Activated T-cell treated with anti-CD3 and anti-CD28 coated beads for 48 hours (primary cell): Measurements from ENCODE around the gene UQCR10.
"Not testable (repeated sequence)": the region's sequence is repeated elsewhere in the genome, so short reads cannot be mapped to it uniquely, and the experiment has no call there.

Experiments
- DNase-seq: peaks from one replicate; pipeline ENCODE4 v3.0.0-alpha.2; 2020; ENCODE audit warnings: low read depth

Gene UQCR10

DNA sequence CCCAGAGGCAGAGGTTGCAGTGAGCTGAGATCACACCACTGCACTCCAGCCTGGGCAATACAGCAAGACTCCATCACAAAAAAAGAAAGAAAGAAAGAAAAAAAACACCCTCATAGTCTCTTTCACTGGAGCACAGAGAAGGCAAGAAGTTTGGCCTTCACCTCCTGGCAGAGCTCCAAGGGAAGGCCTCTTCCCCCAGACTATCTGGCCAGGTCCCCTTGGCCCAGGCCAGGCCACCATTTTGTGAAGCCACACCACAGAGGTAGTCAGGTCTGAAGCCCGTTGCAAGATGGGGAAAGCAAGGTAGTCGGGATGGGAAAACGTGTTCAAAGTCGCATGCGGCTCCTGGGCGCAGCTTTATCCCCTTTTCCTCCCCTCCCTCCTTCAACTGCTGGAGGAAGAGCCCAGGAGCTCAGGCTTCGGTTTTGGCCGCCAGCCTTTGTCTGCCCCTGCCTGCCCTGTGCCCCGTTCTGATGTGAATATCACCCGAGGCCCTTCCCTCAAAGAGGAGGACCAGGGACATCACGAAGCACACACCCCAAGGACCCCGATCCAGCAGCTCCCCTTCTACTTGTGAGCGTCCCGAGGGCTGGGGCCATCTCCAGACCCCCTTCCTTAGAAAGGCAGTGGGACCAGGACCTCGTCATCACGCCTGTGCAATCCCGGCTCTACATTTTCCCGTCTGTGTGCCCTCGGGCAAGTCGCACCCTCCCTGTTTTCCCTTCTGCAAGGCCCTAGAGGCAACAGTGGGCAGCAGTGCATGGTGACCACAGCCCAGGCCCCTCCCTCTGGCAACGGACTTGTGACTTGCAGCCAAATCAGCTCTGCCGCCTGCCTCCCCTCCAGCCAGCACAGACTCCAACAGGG is 29.7 kb upstream of the UQCR10 start:
- no peak for DNase-seq

DNA sequence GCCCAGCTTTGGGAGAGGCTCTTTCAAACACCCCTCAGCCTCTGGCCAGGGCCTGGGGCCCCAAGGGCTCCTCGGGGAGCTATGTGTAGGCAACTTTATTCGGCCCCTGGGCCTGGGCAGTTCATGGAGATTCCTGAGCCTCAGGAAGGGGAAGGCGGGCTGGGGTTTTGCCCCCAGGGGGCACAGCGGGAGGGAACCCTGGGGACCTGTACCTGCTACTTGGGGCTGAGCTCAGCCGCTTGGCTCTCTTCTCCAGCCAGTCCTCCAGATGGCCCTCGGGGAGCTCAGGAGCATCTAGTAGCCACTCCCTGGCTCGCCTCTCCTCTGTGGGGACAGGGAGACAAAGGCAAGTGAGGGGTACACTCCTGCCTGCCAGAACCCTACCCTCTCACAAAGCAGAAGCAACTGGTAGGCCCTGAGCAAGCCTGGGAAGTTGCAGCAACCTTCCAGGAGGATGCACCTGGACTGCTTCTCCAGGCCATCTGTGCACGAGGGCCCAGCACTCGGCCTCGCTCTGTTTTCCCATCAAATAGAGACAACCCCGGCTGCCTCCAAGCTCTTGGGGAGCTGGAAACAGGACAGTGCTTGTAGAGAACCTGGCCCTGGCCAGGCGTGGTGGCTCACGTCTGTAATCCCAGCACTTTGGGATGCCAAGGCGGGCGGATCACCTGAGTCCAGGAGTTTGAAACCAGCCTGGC is 28.9 kb upstream of the UQCR10 start:
- DNase-seq = no peak

DNA sequence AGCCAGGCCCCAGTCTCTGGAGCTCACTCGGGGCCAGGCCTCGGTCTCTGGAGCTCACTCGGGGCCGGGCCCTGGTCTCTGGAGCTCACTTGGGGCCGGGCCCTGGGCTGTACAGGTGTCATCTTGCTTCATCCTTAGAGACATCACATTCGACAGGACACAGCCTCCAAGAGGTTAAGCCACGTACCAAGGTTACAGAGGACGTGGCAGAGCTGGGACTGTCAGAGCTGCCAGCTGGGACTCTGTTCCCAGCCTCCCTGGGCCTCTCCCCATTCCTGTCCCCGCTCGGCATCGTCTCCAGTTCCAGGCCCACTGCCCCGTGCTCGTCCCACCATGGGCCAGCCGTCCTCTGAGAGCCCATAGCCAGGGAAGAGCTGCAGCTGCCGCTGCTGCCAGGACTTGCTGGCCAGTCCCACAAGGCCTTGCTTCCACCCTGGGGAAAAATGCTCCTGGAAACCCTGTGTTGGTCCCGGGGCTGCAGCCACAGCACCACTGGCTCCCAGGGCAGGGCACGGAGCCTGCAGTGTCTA is 27.8 kb upstream of the UQCR10 start:
- DNase-seq = no peak

DNA sequence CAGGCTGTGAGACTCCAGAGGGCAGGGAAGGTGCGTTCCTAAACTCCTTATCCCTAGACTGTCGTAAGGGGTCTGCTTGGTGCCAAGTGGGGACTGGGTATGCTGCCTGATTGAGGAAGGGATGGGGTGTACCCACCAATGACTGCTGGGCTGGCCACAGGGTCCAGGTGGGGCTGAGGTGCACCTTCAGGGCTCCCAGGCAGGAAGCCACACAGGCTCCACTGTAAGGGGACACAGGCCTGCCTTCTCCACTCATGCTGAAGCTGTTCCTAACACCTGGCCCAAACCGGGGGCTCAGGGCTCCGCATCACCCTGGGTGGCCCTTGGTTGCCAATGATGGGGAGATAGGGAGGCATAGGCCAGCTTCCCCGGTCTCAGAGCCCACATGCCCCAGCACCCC is 27.0 kb upstream of the UQCR10 start:
- no peak for DNase-seq

- no peak for DNase-seq
Measured at GRCh38 chr22:29741926-29742325, 25.2 kb upstream of the UQCR10 start.

DNA sequence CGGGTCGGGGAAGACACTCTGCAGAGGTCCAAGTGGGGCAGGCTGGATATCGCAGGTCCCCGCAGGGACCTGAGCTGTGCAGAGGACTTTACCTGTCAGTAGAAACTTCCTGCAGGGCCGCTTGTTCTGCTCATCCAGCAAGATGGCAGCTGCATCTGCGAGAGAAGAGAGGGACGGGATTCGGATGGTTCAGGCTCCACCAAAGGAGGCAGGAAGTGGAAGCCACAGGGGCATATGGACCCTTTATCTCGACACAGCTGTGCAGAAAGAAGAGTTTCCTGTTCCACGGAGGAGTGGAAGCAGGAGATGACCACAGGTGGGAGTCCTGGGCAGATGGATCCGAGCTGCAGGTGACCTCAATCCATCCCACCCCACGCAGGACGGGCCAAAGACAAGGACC is 24.8 kb upstream of the UQCR10 start:
- no peak for DNase-seq

- no peak for DNase-seq
Measured at GRCh38 chr22:29744902-29745301, 22.3 kb upstream of the UQCR10 start.

DNA sequence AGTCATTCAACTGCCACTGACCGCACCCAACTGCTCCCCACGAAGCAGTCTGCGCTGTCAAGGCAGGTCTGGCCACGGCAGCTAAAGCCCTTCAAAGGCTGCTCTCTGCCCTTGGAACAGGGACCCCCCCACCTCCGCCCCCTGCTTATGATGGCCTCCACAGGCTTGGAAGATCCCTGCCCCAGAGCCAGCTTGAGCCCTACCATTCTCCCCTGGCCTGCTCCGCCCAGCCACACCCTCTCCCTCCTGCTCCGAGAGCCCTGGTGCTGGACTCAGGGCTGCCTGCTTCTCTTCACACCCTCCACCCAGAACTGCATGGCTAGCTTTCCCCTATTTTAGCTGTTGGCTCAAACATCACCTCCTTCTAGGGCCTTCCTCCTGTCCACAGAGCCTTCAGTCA is 19.3 kb upstream of the UQCR10 start:
- DNase-seq = no peak

DNA sequence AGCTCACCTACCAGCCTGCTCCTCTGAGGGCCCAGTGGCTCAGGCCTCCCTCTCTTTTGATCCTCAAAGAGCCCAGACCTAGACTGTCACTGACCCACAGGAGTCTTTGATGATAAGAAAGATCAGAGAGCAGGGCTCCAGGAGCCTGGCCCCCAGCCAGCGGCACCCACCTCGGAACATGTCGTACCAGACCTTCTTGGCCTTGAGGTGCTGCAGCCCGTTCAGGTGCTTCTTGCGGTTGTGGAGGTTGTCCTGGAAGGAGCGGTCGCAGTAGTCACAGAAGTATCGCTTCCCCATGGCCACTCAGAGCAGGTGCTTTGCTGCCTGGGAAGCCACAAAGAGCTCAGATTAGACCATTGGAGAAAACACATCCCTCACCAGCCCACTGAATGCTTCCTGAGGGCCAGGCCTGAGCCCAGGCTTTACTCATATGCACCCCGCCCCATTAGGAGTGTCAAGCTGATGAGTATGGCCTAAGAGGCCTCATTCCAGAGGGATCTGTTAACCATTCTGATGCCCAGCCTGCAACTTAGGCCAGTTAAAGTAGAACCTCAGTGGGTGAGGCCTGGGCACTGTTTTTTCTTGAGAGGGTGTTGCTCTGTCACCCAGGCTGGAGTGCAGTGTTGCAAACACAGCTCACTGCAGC is 18.8 kb upstream of the UQCR10 start:
- DNase-seq = no peak

DNA sequence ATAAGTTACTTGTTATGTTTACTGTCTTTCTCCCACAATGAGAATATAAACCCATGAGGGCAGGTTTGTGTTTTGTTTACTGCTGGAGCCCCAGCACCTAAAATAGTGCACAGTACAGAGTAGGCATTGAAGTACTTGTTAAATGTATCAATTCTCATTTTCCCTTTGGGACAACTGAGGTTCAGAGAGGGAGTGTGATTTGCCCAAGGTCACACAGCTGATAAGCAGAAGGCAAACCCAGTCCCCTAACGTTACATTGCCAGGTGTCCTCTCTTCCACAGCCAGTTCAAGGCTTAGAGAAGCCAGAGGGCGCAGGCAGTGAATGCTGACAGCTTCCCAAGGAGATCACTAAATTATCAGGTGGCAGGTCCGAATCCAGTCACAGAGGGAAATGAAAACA is 17.1 kb upstream of the UQCR10 start:
- DNase-seq = no peak

GRCh38 chr22:29750559-29751538 is 16.3 kb upstream of the UQCR10 start:
- DNase-seq = no peak

- no peak for DNase-seq
Measured at GRCh38 chr22:29751669-29752068, 15.5 kb upstream of the UQCR10 start.

GRCh38 chr22:29753808-29754657 is 13.1 kb upstream of the UQCR10 start:
- no peak for DNase-seq

DNA sequence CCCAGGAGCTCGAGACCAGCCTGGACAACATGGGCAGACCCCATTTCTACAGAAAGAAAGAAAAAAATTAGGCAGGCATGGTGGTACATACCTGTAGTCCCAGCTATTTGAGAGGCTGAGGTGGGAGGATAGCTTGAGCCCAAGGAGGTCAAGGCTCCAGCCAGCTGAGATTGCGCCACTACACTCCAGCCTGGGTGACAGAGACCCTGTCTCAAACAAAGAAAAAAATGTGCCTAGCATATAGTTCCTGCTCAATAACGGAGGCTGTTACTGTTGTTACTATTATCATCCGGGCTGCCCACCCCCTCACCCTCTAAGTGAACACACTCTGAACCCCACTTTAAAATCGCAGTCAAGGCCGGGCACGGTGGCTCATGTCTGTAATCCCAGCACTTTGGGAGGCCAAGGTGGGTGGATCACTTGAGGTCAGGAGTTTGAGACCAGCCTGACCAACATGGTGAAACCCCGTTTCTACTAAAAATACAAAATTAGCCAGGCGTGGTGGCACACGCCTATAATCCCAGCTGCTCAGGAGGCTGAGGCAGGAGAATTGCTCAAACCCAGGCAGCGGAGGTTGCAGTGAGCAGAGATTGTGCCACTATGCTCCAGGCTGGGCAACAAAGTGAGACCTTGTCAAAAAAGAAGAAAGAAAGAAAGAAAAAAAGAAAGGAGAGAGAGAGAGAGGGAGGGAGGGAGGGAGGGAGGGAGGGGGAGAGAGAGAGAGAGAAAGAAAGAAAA is 12.3 kb upstream of the UQCR10 start:
- not testable (repeated sequence) for DNase-seq

GRCh38 chr22:29755889-29756288 is 11.3 kb upstream of the UQCR10 start:
- no peak for DNase-seq

DNA sequence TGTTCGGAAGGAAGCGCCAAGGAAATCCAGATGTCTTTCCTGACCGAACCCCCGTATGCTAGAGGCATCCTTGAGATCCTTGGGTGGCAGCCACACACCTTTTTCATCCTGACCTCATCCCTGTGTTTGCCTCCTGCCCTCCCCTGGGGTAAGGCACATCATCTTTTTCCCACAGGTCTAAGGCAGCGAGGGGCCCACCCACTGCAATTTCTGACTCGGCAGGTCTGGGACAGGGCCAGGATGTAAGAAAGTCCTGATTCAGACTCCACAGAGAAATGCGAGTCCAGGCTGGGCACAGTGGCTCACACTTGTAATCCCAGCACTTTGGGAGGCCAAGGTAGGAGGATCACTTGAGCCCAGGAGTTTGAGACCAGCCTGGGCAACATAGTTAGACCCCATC is 10.8 kb upstream of the UQCR10 start:
- no peak for DNase-seq

DNA sequence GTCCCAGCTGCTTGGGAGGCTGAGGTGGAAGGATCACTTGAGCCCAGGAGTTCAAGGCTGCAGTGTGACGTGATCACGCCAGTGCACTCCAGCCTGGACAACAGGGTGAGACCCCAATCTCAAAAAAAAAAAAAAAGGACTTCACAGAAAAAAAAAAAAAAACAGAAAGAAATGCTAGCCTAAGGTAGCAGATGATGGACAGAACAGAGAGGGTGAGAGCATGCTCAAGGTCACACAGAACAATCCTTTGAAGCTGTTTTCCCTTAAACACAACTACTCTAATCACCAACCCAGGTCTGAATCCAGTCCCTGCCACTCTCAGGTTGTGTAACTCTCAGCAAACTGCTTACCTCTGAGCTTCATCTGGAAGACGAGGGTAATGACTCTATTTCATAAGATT is 10.1 kb upstream of the UQCR10 start:
- no peak for DNase-seq

DNA sequence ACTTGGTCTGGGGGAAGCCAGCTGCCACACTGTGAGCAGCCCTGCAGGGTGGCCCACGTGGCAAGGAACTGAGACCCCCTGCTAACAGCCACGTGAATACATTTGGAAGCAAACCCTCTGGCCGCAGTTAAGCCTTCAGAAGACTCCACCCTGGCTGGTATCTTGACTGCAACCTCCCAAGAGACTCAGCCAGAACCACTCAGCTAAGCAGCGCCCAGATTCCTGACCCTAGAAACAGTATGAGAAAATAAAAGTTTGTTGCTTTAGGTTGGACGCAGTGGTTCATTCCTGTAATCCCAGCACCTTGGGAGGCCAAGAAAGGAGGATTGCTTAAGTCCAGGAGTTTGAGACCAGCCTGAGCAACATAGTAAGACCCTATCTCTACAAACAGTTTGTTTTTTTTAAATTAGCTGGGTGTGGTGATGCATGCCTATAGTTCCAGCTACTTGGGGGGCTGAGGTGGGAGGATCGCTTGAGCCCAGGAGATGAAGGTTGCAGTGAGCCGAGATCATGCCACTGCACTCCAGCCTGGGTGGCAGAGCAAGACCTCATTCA is 9.0 kb upstream of the UQCR10 start:
- DNase-seq = no peak

- DNase-seq = no peak
Measured at GRCh38 chr22:29758959-29759358, 8.2 kb upstream of the UQCR10 start.

GRCh38 chr22:29762263-29762662 is 4.9 kb upstream of the UQCR10 start:
- DNase-seq = no peak
